ENCODE data around the gene TMEM237.

TMEM237 gene

GRCh38 chr2:201642086-201642578 is 1.2 kb downstream of the TMEM237 start:
- DNase-seq (ENCODE audit: low read depth in 2 of 2) = no peak

- DNase-seq (ENCODE audit: low read depth in 2 of 2) = no peak
Measured at GRCh38 chr2:201639205-201639604, 4.1 kb downstream of the TMEM237 start.

GRCh38 chr2:201638326-201638725 is 5.0 kb downstream of the TMEM237 start:
- no peak for DNase-seq (ENCODE audit: low read depth in 2 of 2)

GRCh38 chr2:201633661-201634249 is 9.5 kb downstream of the TMEM237 start:
- DNase-seq (ENCODE audit: low read depth in 2 of 2) = no peak

- no peak for DNase-seq (ENCODE audit: low read depth in 2 of 2)
Measured at GRCh38 chr2:201631041-201631440, 12.3 kb downstream of the TMEM237 start.

- DNase-seq (ENCODE audit: low read depth in 2 of 2) = no peak
Measured at GRCh38 chr2:201630577-201630976, 12.7 kb downstream of the TMEM237 start.

- DNase-seq (ENCODE audit: low read depth in 2 of 2) = no peak
Measured at GRCh38 chr2:201628545-201628944, 14.8 kb downstream of the TMEM237 start.

GRCh38 chr2:201622306-201622970 is 20.9 kb downstream of the TMEM237 start:
- no peak for DNase-seq (ENCODE audit: low read depth in 2 of 2)

- DNase-seq (ENCODE audit: low read depth in 2 of 2) = no peak
Measured at GRCh38 chr2:201621293-201621999, 21.9 kb downstream of the TMEM237 start.

- DNase-seq (ENCODE audit: low read depth in 2 of 2) = no peak
Measured at GRCh38 chr2:201618744-201619662, 24.3 kb downstream of the TMEM237 start.

- no peak for DNase-seq (ENCODE audit: low read depth in 2 of 2)
Measured at GRCh38 chr2:201608021-201608420, 35.3 kb downstream of the TMEM237 start.

- no peak for DNase-seq (ENCODE audit: low read depth in 2 of 2)
Measured at GRCh38 chr2:201607568-201607967, 35.7 kb downstream of the TMEM237 start.

- DNase-seq (ENCODE audit: low read depth in 2 of 2) = no peak
Measured at GRCh38 chr2:201600906-201601305, 42.4 kb downstream of the TMEM237 start.

GRCh38 chr2:201597397-201597796 is 45.9 kb downstream of the TMEM237 start:
- no peak for DNase-seq (ENCODE audit: low read depth in 2 of 2)

- DNase-seq (ENCODE audit: low read depth in 2 of 2) = no peak
Measured at GRCh38 chr2:201580486-201580885, 62.8 kb downstream of the TMEM237 start.

- DNase-seq (ENCODE audit: low read depth in 2 of 2) = no peak
Measured at GRCh38 chr2:201579536-201579935, 63.8 kb downstream of the TMEM237 start.

- DNase-seq (ENCODE audit: low read depth in 2 of 2) = no peak
Measured at GRCh38 chr2:201575971-201576370, 67.3 kb downstream of the TMEM237 start.

- DNase-seq (ENCODE audit: low read depth in 2 of 2) = no peak
Measured at GRCh38 chr2:201574766-201575165, 68.5 kb downstream of the TMEM237 start.

GRCh38 chr2:201572846-201573508 is 70.3 kb downstream of the TMEM237 start:
- no peak for DNase-seq (ENCODE audit: low read depth in 2 of 2)
